ENCODE results near the gene PREX1.

DNA sequence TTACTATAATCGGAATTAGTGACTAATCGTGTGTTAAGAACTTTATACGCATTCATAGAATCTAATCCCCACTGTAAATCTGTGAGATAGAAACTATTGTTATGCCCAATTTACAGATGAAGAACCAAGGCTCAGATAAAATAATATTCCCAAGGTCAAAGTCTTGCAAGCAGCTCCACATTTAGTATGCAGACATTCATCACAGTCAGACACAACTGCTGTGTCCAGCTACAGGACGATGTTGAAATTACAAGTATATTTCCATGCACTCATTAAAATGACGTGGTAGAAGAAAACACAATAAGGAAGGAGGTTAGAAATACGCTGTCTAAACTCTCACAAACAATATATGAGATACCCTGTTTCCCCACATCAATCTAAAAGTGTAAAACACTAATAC, 82.5 kb downstream of the PREX1 start:
- TF ChIP-seq POLR2AphosphoS5 (IDR thresholded peaks at IDR 0.05; ENCODE audit: low read depth) = no peak
- TF ChIP-seq, protein P1, sequence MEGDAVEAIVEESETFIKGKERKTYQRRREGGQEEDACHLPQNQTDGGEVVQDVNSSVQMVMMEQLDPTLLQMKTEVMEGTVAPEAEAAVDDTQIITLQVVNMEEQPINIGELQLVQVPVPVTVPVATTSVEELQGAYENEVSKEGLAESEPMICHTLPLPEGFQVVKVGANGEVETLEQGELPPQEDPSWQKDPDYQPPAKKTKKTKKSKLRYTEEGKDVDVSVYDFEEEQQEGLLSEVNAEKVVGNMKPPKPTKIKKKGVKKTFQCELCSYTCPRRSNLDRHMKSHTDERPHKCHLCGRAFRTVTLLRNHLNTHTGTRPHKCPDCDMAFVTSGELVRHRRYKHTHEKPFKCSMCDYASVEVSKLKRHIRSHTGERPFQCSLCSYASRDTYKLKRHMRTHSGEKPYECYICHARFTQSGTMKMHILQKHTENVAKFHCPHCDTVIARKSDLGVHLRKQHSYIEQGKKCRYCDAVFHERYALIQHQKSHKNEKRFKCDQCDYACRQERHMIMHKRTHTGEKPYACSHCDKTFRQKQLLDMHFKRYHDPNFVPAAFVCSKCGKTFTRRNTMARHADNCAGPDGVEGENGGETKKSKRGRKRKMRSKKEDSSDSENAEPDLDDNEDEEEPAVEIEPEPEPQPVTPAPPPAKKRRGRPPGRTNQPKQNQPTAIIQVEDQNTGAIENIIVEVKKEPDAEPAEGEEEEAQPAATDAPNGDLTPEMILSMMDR (conservative IDR thresholded peaks at IDR 0.05; ENCODE audit: low read depth in 2 of 2) = no peak
